Measurements from ENCODE around the gene SERPINB2.

Gene SERPINB2

GRCh38 chr18:63892566-63892965 lies 5.1 kb downstream of the SERPINB2 start:
- no peak overlapping the region for H3K4me3 ChIP-seq (ENCODE audit: low read depth, low read length)
- TF ChIP-seq CTCF (IDR thresholded peaks at IDR 0.05; ENCODE audit: low read depth, low read length): no peak
- in situ Hi-C loops (cut with HindIII; ENCODE audit: low sequenced_read_pairs): no loop called here
- DNase-seq (ENCODE audit: low read depth, low spot score): no peak

GRCh38 chr18:63894106-63894772 lies 6.7 kb downstream of the SERPINB2 start:
- TF ChIP-seq CTCF (IDR thresholded peaks at IDR 0.05; ENCODE audit: low read depth, low read length): no peak
- no peak overlapping the region for H3K4me3 ChIP-seq (ENCODE audit: low read depth, low read length)
- in situ Hi-C loops (cut with HindIII; ENCODE audit: low sequenced_read_pairs): no loop called here
- no peak for DNase-seq (ENCODE audit: low read depth, low spot score)

- H3K4me3 ChIP-seq (ENCODE audit: low read depth, low read length): no peak overlapping the region
- in situ Hi-C loops (cut with HindIII; ENCODE audit: low sequenced_read_pairs): no loop called here
Measured at GRCh38 chr18:63895190-63895589, 7.7 kb downstream of the SERPINB2 start.

GRCh38 chr18:63897072-63897471 lies 9.6 kb downstream of the SERPINB2 start:
- DNase-seq (ENCODE audit: low read depth, low spot score): no peak
- TF ChIP-seq CTCF (IDR thresholded peaks at IDR 0.05; ENCODE audit: low read depth, low read length): no peak
- H3K4me3 ChIP-seq (ENCODE audit: low read depth, low read length): no peak overlapping the region
- in situ Hi-C loops (cut with HindIII; ENCODE audit: low sequenced_read_pairs): no loop called here

More at GRCh38 chr18:63895190-63895589, 7.7 kb downstream of the SERPINB2 start:
- no peak for DNase-seq (ENCODE audit: low read depth, low spot score)
- TF ChIP-seq CTCF (IDR thresholded peaks at IDR 0.05; ENCODE audit: low read depth, low read length): no peak

GRCh38 chr18:63899206-63899605 lies 11.7 kb downstream of the SERPINB2 start:
- in situ Hi-C loops (cut with HindIII; ENCODE audit: low sequenced_read_pairs): no loop called here
- no peak overlapping the region for H3K4me3 ChIP-seq (ENCODE audit: low read depth, low read length)
- no peak for TF ChIP-seq CTCF (IDR thresholded peaks at IDR 0.05; ENCODE audit: low read depth, low read length)
- no peak for DNase-seq (ENCODE audit: low read depth, low spot score)

- DNase-seq (ENCODE audit: low read depth, low spot score): no peak
- no peak for TF ChIP-seq CTCF (IDR thresholded peaks at IDR 0.05; ENCODE audit: low read depth, low read length)
- in situ Hi-C loops (cut with HindIII; ENCODE audit: low sequenced_read_pairs): no loop called here
- no peak overlapping the region for H3K4me3 ChIP-seq (ENCODE audit: low read depth, low read length)
Measured at GRCh38 chr18:63903851-63904570, 16.5 kb downstream of the SERPINB2 start.

Data from astrocyte of the spinal cord (primary cell).